Spleen (tissue), 11 donors: Measurements from ENCODE around the gene FAAP100. TPM values are rescaled to one million over a fixed set of nuclear protein-coding genes. Genes with fewer than 3 reads are reported as not detected.

ENCODE experiments used
- DNase-seq: peaks from one replicate; pipeline ENCODE4 v3.0.0-alpha.2; 2020
- H3K27ac ChIP-seq, 8 donors: fragments of 200-600 bp; sonication (generic) in 7 of 8; 1 replicate in 4 of 8; 2 replicates in 4 of 8; pipeline versions ENCODE4 v1.5.0 to v1.8.0; 2016 to 2021; ENCODE audit warnings: inconsistent platforms in 4 of 8, mild to moderate bottlenecking in 4 of 8, moderate library complexity in 1 of 8
- H3K27me3 ChIP-seq, 7 donors: fragments of 200-600 bp; sonication (generic) in 6 of 7; replicated peaks in 1 of 7; 1 replicate in 4 of 7; 2 replicates in 3 of 7; pipeline versions ENCODE4 v1.5.0 to v1.8.0; 2016 to 2021; ENCODE audit warnings: inconsistent platforms in 3 of 7, mild to moderate bottlenecking in 1 of 7
- H3K36me3 ChIP-seq, 6 donors: fragments of 200-600 bp; sonication (generic) in 5 of 6; 1 replicate in 4 of 6; 2 replicates in 2 of 6; pipeline versions ENCODE4 v1.5.0 to v1.8.0; 2016 to 2021; ENCODE audit warnings: inconsistent platforms in 2 of 6
- H3K4me1 ChIP-seq, 6 donors: fragments of 200-600 bp; sonication (generic) in 5 of 6; 1 replicate in 3 of 6; 2 replicates in 3 of 6; pipeline versions ENCODE4 v1.5.0 to v1.8.0; 2016 to 2021; ENCODE audit warnings: inconsistent platforms in 3 of 6
- H3K4me3 ChIP-seq, 8 donors: fragments of 200-600 bp; sonication (generic) in 7 of 8; 1 replicate in 4 of 8; 2 replicates in 4 of 8; pipeline versions ENCODE4 v1.5.0 to v1.8.0; 2016 to 2021; ENCODE audit warnings: inconsistent platforms in 4 of 8, mild to moderate bottlenecking in 4 of 8, moderate library complexity in 2 of 8
- H3K9me3 ChIP-seq, 8 donors: fragments of 200-600 bp; sonication (generic) in 7 of 8; 1 replicate in 4 of 8; 2 replicates in 4 of 8; pipeline versions ENCODE4 v1.5.0 to v1.8.0; 2016 to 2021; ENCODE audit warnings: inconsistent platforms in 4 of 8
- CTCF ChIP-seq, 11 experiments: fragments of 200-600 bp in 7 of 11; fragments of 450-650 bp in 4 of 11; sonication (generic) in 4 of 11; IDR thresholded peaks in 8 of 11; conservative IDR thresholded peaks in 3 of 11; 1 replicate in 7 of 11; 2 replicates in 4 of 11; pipeline versions ENCODE4 v1.4.0 to v1.8.0; 2016 to 2021; ENCODE audit warnings: antibody characterized with exemption in 11 of 11, inconsistent platforms in 4 of 11, mild to moderate bottlenecking in 1 of 11
- POLR2A ChIP-seq, 3 donors: fragments of 450-650 bp; IDR thresholded peaks; one replicate each; pipeline ENCODE4 v1.5.1; 2017; ENCODE audit warnings: antibody characterized with exemption in 3 of 3, mild to moderate bottlenecking in 1 of 3
- POLR2AphosphoS5 ChIP-seq, 3 donors: sonication (generic); formaldehyde crosslinking; IDR thresholded peaks; one replicate each; pipeline ENCODE4 v1.5.1; 2017; ENCODE audit warnings: antibody characterized with exemption in 3 of 3
- WGBS, 5 donors: extraction: QIAGEN DNeasy Blood & Tissue Kit in 3 of 5; methylation state at CpG; one replicate each; pipeline versions ENCODE4 v1.1.5 to v1.1.7; 2013 to 2018; 5-methylcytosine and 5-hydroxymethylcytosine counted together
- intact Hi-C: fragments of 100-400 bp; cut with DNase I; formaldehyde crosslinking; loops from one replicate; pipeline ENCODE4 v1.15.0; 2023; ENCODE audit warnings: low total_unique reads
- polyA plus RNA-seq, 3 donors: library from polyadenylated mRNA; stranded (reverse); fragments of 200-250 nt; gene quantifications; one replicate each; pipeline ENCODE4 v1.2.1, GENCODE V29; 2013
- total RNA-seq, 7 donors: library from RNA; depleted of rRNA in 3 of 7; stranded (reverse); fragments of >200 nt in 3 of 7; fragmentation: NEBNext Ultra II Directional in 4 of 7; extraction: Animal tissue kit (Norgen Biotek cat#: 25700) in 4 of 7; gene quantifications; one replicate each; pipeline versions ENCODE4 v1.1.0 to v1.2.1, GENCODE V29; 2016 to 2021
- donor health status: healthy with polysubstance abuse.
- donor health status: DM: no; HTN: no; CAD: no; lungs with moderate emphysema.
- donor health status: DM: no; HTN: no; CAD: no.
- donor health status: Bipolar disorder and iron deficiency.
- donor health status: healthy.
- donor health status: DM: no; HTN: no; CAD: no.
- donor health status: DM: yes; HTN: yes; CAD: no.

The FAAP100 gene
- total and polyA plus RNA-seq, 10 donors = 32.2 to 77.2 (median 50.9) TPM

- Histone ChIP-seq H3K4me3 (peak overlapping the region; percentile 86 to 99 (median 94)), H3K9me3 (no peaks in the 10 kb centered on the region), H3K36me3 (peaks cover 4 to 42% (median 35%) of the 10 kb centered on the region in 6 donors), H3K27ac (peak overlapping the region in 7 of 8 donors; percentile 20 to 100 (median 100)), H3K27me3 (no peaks in the 10 kb centered on the region), H3K4me1 (peaks cover 14 to 51% (median 35%) of the 10 kb centered on the region in 6 donors)
- intact Hi-C loops = no loop called here
- 57 to 72% (median 59%) methylated on average over 10 of the region's 10 CpGs for WGBS, 5 donors
- no peak for DNase-seq
- no peak for TF ChIP-seq POLR2A (IDR thresholded peaks at IDR 0.05)
- peak in 2 of 3 donors; percentile 58 to 59 for TF ChIP-seq POLR2AphosphoS5 (IDR thresholded peaks at IDR 0.05)
- TF ChIP-seq CTCF (IDR thresholded peaks at IDR 0.05 in 8 of 11, conservative IDR thresholded peaks at IDR 0.05 in 3 of 11) = no peak
Measured at GRCh38 chr17:81508639-81509206, 43.4 kb downstream of the FAAP100 start.

GRCh38 chr17:81503619-81504018, 48.5 kb downstream of the FAAP100 start:
- TF ChIP-seq POLR2AphosphoS5 (IDR thresholded peaks at IDR 0.05) = no peak
- TF ChIP-seq CTCF (IDR thresholded peaks at IDR 0.05 in 8 of 11, conservative IDR thresholded peaks at IDR 0.05 in 3 of 11) = no peak
- TF ChIP-seq POLR2A (IDR thresholded peaks at IDR 0.05) = no peak
- H3K9me3 ChIP-seq = no peaks in the 10 kb centered on the region
- intact Hi-C loops = no loop called here
- no peak overlapping the region for H3K4me3 ChIP-seq
- no peak overlapping the region for H3K27ac ChIP-seq
- H3K36me3 ChIP-seq = peaks cover 0 to 7% (median 3%) of the 10 kb centered on the region in 6 donors
- peaks cover 2 to 12% (median 6%) of the 10 kb centered on the region in 6 donors for H3K4me1 ChIP-seq
- H3K27me3 ChIP-seq = peaks cover 0 to 9% (median 0%) of the 10 kb centered on the region in 7 donors
- no peak for DNase-seq

GRCh38 chr17:81502471-81503017, 49.6 kb downstream of the FAAP100 start:
- H3K9me3 ChIP-seq = no peaks in the 10 kb centered on the region
- no peak for DNase-seq
- intact Hi-C loops = no loop called here
- no peak for TF ChIP-seq CTCF (IDR thresholded peaks at IDR 0.05 in 8 of 11, conservative IDR thresholded peaks at IDR 0.05 in 3 of 11)
- no peak for TF ChIP-seq POLR2AphosphoS5 (IDR thresholded peaks at IDR 0.05)
- no peak for TF ChIP-seq POLR2A (IDR thresholded peaks at IDR 0.05)
- peaks cover 0 to 9% (median 0%) of the 10 kb centered on the region in 7 donors for H3K27me3 ChIP-seq
- WGBS, 5 donors = 60 to 77% (median 71%) methylated on average over 9 to 12 of the region's 12 CpGs
- no peaks in the 10 kb centered on the region for H3K36me3 ChIP-seq
- peaks cover 0 to 5% (median 0%) of the 10 kb centered on the region in 6 donors for H3K4me1 ChIP-seq
- no peak overlapping the region for H3K4me3 ChIP-seq
- H3K27ac ChIP-seq = no peak overlapping the region

- no peaks in the 10 kb centered on the region for H3K36me3 ChIP-seq
- H3K9me3 ChIP-seq = no peaks in the 10 kb centered on the region
- H3K27ac ChIP-seq = peak overlapping the region in 5 of 8 donors; percentile 29 to 65 (median 38)
- intact Hi-C loops = no loop called here
- H3K4me3 ChIP-seq = no peak overlapping the region
- DNase-seq = no peak
- peaks cover 0 to 5% (median 0%) of the 10 kb centered on the region in 6 donors for H3K4me1 ChIP-seq
- WGBS, 5 donors = 48 to 71% (median 65%) methylated on average over 6 to 7 of the region's 7 CpGs
- H3K27me3 ChIP-seq = peaks cover 0 to 9% (median 0%) of the 10 kb centered on the region in 7 donors
- no peak for TF ChIP-seq CTCF (IDR thresholded peaks at IDR 0.05 in 8 of 11, conservative IDR thresholded peaks at IDR 0.05 in 3 of 11)
- no peak for TF ChIP-seq POLR2A (IDR thresholded peaks at IDR 0.05)
- TF ChIP-seq POLR2AphosphoS5 (IDR thresholded peaks at IDR 0.05) = no peak
Measured at GRCh38 chr17:81500047-81500446, 52.1 kb downstream of the FAAP100 start.
